CD14-positive monocyte (primary cell): Measurements from ENCODE around the gene KIF16B. TPM values are rescaled to one million over a fixed set of nuclear protein-coding genes. Genes with fewer than 3 reads are reported as not detected.

Experiments
- DNase-seq, 3 donors: peaks; one replicate each; pipeline ENCODE4 v3.0.0-alpha.2; 2011 to 2022
- H2AFZ ChIP-seq: 2 replicates; pipeline ENCODE4 v1.6.0; 2012; ENCODE audit warnings: mild to moderate bottlenecking, low read depth, low read length, inconsistent platforms; ENCODE audit not compliant: insufficient read depth, poor library complexity, severe bottlenecking
- H3K27ac ChIP-seq, 2 donors: 1 replicate in 1 of 2; 2 replicates in 1 of 2; pipeline ENCODE4 v1.5.1; 2012 to 2013; ENCODE audit warnings: low read length in 2 of 2, control low read depth in 1 of 2, inconsistent platforms in 1 of 2, low read depth in 1 of 2, mild to moderate bottlenecking in 1 of 2
- H3K27me3 ChIP-seq, 2 donors: one replicate each; pipeline versions ENCODE4 v1.6.0 to v1.6.1; 2011 to 2013; ENCODE audit warnings: low read length in 2 of 2; ENCODE audit not compliant: control insufficient read depth in 2 of 2, insufficient read depth in 2 of 2
- H3K36me3 ChIP-seq, 2 donors: replicated peaks in 1 of 2; 1 replicate in 1 of 2; 2 replicates in 1 of 2; pipeline versions ENCODE4 v1.5.1 to v1.6.1; 2012 to 2013; ENCODE audit warnings: low read length in 2 of 2, control low read depth in 1 of 2, inconsistent platforms in 1 of 2, mild to moderate bottlenecking in 1 of 2; ENCODE audit not compliant: insufficient read depth in 2 of 2, control insufficient read depth in 1 of 2
- H3K4me1 ChIP-seq, 2 donors: 1 replicate in 1 of 2; 2 replicates in 1 of 2; pipeline versions ENCODE4 v1.5.1 to v1.6.1; 2012 to 2013; ENCODE audit warnings: low read length in 2 of 2, control low read depth in 1 of 2, inconsistent platforms in 1 of 2, mild to moderate bottlenecking in 1 of 2, moderate library complexity in 1 of 2; ENCODE audit not compliant: insufficient read depth in 2 of 2, control insufficient read depth in 1 of 2
- H3K4me2 ChIP-seq: replicated peaks from 2 replicates; pipeline ENCODE3; 2012; ENCODE audit warnings: low read length, moderate library complexity, mild to moderate bottlenecking; ENCODE audit not compliant: poor library complexity, severe bottlenecking; ENCODE audit errors: extremely low read depth
- H3K4me3 ChIP-seq, 3 experiments: fragments of 200-600 bp in 1 of 3; sonication (generic) in 1 of 3; replicated peaks in 1 of 3; 1 replicate in 2 of 3; 2 replicates in 1 of 3; pipeline ENCODE4 v1.5.1; 2011 to 2013; ENCODE audit warnings: low read length in 3 of 3, mild to moderate bottlenecking in 3 of 3, control low read depth in 2 of 3, low read depth in 2 of 3, inconsistent platforms in 1 of 3, moderate library complexity in 1 of 3
- H3K79me2 ChIP-seq: 2 replicates; pipeline ENCODE4 v1.6.0; 2012; ENCODE audit warnings: mild to moderate bottlenecking, control low read depth, inconsistent platforms, low read length, moderate library complexity; ENCODE audit not compliant: insufficient read depth
- H3K9ac ChIP-seq: 2 replicates; pipeline ENCODE4 v1.6.0; 2017; ENCODE audit warnings: low read length, mild to moderate bottlenecking; ENCODE audit not compliant: insufficient read depth, poor library complexity, severe bottlenecking
- H3K9me3 ChIP-seq, 2 donors: replicated peaks in 1 of 2; 1 replicate in 1 of 2; 2 replicates in 1 of 2; pipeline versions ENCODE4 v1.5.1 to v1.6.1; 2012 to 2013; ENCODE audit warnings: low read length in 2 of 2, control low read depth in 1 of 2; ENCODE audit not compliant: control insufficient read depth in 1 of 2, insufficient read depth in 1 of 2
- H4K20me1 ChIP-seq: 2 replicates; pipeline ENCODE4 v1.6.0; 2012; ENCODE audit warnings: mild to moderate bottlenecking, low read length, control low read depth, moderate library complexity; ENCODE audit not compliant: insufficient read depth
- H3K27ac Mint-ChIP-seq, 7 donors: one replicate each; pipeline ENCODE4 v1.8.0; 2020; ENCODE audit warnings: mild to moderate bottlenecking in 7 of 7, mixed read lengths in 7 of 7, moderate library complexity in 6 of 7, inconsistent platforms in 2 of 7
- H3K27me3 Mint-ChIP-seq, 3 donors: one replicate each; pipeline ENCODE4 v1.8.0; 2021 to 2022; ENCODE audit warnings: low read depth in 3 of 3, mild to moderate bottlenecking in 3 of 3, mixed read lengths in 3 of 3, moderate library complexity in 3 of 3, inconsistent platforms in 1 of 3
- H3K36me3 Mint-ChIP-seq, 2 donors: one replicate each; pipeline ENCODE4 v1.8.0; 2020; ENCODE audit warnings: mixed read lengths in 2 of 2, inconsistent platforms in 1 of 2, mild to moderate bottlenecking in 1 of 2
- H3K4me1 Mint-ChIP-seq: one replicate; pipeline ENCODE4 v1.8.0; 2020; ENCODE audit warnings: mild to moderate bottlenecking, mixed read lengths
- H3K4me3 Mint-ChIP-seq, 2 donors: one replicate each; pipeline ENCODE4 v1.8.0; 2020; ENCODE audit warnings: mild to moderate bottlenecking in 2 of 2, mixed read lengths in 2 of 2, moderate library complexity in 1 of 2
- H3K9me3 Mint-ChIP-seq, 7 donors: one replicate each; pipeline ENCODE4 v1.8.0; 2020 to 2022; ENCODE audit warnings: mixed read lengths in 7 of 7, mild to moderate bottlenecking in 6 of 7, moderate library complexity in 6 of 7, inconsistent platforms in 2 of 7
- WGBS: methylation state at CpG from one replicate; pipeline ENCODE4 v1.1.5; 2013; ENCODE audit warnings: missing lambda C conversion rate; ENCODE audit not compliant: insufficient coverage; 5-methylcytosine and 5-hydroxymethylcytosine counted together
- intact Hi-C, 2 donors: fragments of 100-400 bp; cut with micrococcal nuclease; formaldehyde crosslinking; loops; one replicate each; pipeline versions ENCODE4 v1.15.0 to v1.15.1; 2023
- polyA plus RNA-seq, 3 donors: library from polyadenylated mRNA; depleted of rRNA in 1 of 3; unstranded in 2 of 3; stranded (reverse) in 1 of 3; fragments of 300-500 nt in 2 of 3; fragments of >200 nt in 1 of 3; fragmentation: Illumina TruSeq in 2 of 3; gene quantifications; 1 replicate in 2 of 3; 2 replicates in 1 of 3; pipeline ENCODE4 v1.2.3, GENCODE V29; 2012 to 2021
- TF ChIP-seq, protein P1 (sequence below): fragments of 200-600 bp; IDR thresholded peaks from one replicate; pipeline ENCODE4 v1.8.0; 2022; ENCODE audit warnings: antibody characterized with exemption, mild to moderate bottlenecking

The KIF16B gene
- polyA plus RNA-seq, 3 donors: 0.89 to 2.9 (median 2.8) TPM

- Histone ChIP-seq H3K36me3 (no peaks in the 10 kb centered on the region), H3K4me1 (no peaks in the 10 kb centered on the region), H3K9ac (no peak overlapping the region), H4K20me1 (no peaks in the 10 kb centered on the region), H3K4me2 (no peak overlapping the region), H3K4me3 (no peak overlapping the region), H3K79me2 (no peaks in the 10 kb centered on the region), H2AFZ (no peak overlapping the region), H3K9me3 (peaks cover 0 to 12% of the 10 kb centered on the region in 2 donors), H3K27me3 (no peaks in the 10 kb centered on the region), H3K27ac (no peak overlapping the region)
- 96% methylated on average over 3 of the region's 3 CpGs for WGBS
- TF ChIP-seq, protein P1, sequence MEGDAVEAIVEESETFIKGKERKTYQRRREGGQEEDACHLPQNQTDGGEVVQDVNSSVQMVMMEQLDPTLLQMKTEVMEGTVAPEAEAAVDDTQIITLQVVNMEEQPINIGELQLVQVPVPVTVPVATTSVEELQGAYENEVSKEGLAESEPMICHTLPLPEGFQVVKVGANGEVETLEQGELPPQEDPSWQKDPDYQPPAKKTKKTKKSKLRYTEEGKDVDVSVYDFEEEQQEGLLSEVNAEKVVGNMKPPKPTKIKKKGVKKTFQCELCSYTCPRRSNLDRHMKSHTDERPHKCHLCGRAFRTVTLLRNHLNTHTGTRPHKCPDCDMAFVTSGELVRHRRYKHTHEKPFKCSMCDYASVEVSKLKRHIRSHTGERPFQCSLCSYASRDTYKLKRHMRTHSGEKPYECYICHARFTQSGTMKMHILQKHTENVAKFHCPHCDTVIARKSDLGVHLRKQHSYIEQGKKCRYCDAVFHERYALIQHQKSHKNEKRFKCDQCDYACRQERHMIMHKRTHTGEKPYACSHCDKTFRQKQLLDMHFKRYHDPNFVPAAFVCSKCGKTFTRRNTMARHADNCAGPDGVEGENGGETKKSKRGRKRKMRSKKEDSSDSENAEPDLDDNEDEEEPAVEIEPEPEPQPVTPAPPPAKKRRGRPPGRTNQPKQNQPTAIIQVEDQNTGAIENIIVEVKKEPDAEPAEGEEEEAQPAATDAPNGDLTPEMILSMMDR: no peak
- Mint-ChIP-seq H3K27ac (peak overlapping the region in 1 of 7 donors; percentile 16), H3K36me3 (no peaks in the 10 kb centered on the region), H3K4me3 (no peak overlapping the region), H3K9me3 (peaks cover 0 to 14% (median 8%) of the 10 kb centered on the region in 7 donors), H3K4me1 (peaks cover 3% of the 10 kb centered on the region), H3K27me3 (peaks cover 0 to 4% (median 2%) of the 10 kb centered on the region in 3 donors)
- intact Hi-C loops: no loop called here
- no peak for DNase-seq
These were observed 314.5 kb downstream of the KIF16B start for GRCh38 chr20:16258766-16259165.

DNA sequence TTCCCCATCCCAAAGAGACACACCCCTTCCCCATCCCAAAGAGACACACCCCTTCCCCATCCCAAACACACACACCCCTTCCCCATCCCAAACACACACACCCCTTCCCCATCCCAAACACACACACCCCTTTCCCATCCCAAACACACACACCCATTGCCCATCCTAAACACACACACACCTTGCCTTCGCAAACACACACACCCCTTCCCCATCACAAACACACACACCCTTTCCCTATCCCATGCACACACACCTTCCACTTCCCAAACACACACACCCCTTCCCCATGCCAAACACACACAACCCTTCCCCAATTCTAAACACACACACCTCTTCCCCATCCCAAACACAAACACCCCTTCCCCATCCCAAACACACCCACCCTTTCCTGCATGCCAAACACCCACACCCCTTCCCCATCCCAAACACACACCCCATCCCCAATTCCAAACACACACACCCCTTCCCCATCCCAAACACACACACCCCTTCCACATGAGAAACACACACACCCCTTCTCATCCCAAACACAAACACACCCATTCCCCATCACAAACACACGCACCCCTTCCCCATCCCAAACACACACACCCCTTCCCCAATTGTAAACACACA, 315.3 kb downstream of the KIF16B start:
- Histone ChIP-seq H3K27ac (no peak overlapping the region), H2AFZ (no peak overlapping the region), H3K9ac (no peak overlapping the region), H3K4me3 (no peak overlapping the region), H4K20me1 (no peaks in the 10 kb centered on the region), H3K9me3 (peaks cover 0 to 10% of the 10 kb centered on the region in 2 donors), H3K79me2 (no peaks in the 10 kb centered on the region), H3K36me3 (no peaks in the 10 kb centered on the region), H3K27me3 (no peaks in the 10 kb centered on the region), H3K4me2 (no peak overlapping the region), H3K4me1 (no peaks in the 10 kb centered on the region)
- H3K4me1 Mint-ChIP-seq: no peaks in the 10 kb centered on the region
- TF ChIP-seq, protein P1: no peak
- DNase-seq: no peak
- 100% methylated on average over 1 of the region's 2 CpGs for WGBS
- H3K27me3 Mint-ChIP-seq: peaks cover 0 to 3% (median under 1%) of the 10 kb centered on the region in 3 donors
- intact Hi-C loops: no loop called here
- H3K4me3 Mint-ChIP-seq: no peak overlapping the region
- H3K36me3 Mint-ChIP-seq: no peaks in the 10 kb centered on the region
- H3K27ac Mint-ChIP-seq: no peak overlapping the region
- peaks cover 0 to 14% (median 7%) of the 10 kb centered on the region in 7 donors for H3K9me3 Mint-ChIP-seq
